Body of pancreas (tissue), 4 donors: ENCODE results near the gene GNAI2.

Experiments used
- POLR2A ChIP-seq, 3 donors: fragments of 450-650 bp; IDR thresholded peaks; one replicate each; pipeline ENCODE4 v1.6.1; 2016; ENCODE audit warnings: antibody characterized with exemption in 3 of 3, mild to moderate bottlenecking in 2 of 3
- TF ChIP-seq, protein P1 (sequence below), 7 experiments: fragments of 450-650 bp in 4 of 7; fragments of 200-600 bp in 3 of 7; sonication (generic) in 3 of 7; IDR thresholded peaks; one replicate each; pipeline ENCODE4 v1.5.1; 2016 to 2019; ENCODE audit warnings: antibody characterized with exemption in 7 of 7

DNA sequence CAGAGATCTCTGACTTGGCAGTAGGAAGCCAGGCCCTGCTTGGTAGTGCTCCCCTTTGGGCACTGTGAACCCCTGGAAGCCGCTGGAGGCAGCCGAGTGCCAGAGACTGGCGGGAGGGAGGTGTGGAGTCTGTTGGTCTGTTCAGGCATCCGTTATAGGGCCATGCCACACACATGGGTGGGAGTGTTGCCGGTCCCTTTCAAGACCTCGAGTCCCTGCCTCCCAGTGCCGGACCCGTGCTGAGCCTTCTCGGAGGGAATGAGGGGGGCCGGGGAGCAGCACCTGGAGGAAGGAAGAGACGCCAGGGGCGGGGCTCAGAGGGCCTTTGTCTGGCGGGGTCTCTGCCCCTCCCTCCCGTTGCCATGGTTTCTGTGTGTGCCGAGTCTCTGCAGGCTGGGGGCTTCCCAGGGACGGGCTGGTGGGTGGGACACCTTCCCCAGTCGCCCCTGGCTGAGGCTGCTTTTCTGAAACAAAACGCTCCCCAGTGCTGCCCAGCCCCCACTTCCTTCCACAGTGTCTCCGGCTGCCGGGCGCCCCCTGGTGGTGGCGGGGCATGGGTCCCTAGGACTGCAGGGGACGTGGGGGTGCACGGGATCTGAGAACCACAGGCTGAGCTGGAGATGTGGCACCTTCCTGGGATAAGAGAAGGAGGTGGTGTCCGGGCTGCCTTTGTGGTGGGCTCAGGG lies 10.0 kb downstream of the GNAI2 start:
- no peak for TF ChIP-seq POLR2A (IDR thresholded peaks at IDR 0.05)
- TF ChIP-seq, protein P1, sequence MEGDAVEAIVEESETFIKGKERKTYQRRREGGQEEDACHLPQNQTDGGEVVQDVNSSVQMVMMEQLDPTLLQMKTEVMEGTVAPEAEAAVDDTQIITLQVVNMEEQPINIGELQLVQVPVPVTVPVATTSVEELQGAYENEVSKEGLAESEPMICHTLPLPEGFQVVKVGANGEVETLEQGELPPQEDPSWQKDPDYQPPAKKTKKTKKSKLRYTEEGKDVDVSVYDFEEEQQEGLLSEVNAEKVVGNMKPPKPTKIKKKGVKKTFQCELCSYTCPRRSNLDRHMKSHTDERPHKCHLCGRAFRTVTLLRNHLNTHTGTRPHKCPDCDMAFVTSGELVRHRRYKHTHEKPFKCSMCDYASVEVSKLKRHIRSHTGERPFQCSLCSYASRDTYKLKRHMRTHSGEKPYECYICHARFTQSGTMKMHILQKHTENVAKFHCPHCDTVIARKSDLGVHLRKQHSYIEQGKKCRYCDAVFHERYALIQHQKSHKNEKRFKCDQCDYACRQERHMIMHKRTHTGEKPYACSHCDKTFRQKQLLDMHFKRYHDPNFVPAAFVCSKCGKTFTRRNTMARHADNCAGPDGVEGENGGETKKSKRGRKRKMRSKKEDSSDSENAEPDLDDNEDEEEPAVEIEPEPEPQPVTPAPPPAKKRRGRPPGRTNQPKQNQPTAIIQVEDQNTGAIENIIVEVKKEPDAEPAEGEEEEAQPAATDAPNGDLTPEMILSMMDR (IDR thresholded peaks at IDR 0.05) = peak; percentile 96 to 98 (median 97)
